Right lobe of liver (tissue), 6 donors: ENCODE results near the gene UTP15. TPM values are rescaled to one million over a fixed set of nuclear protein-coding genes. Genes with fewer than 3 reads are reported as not detected.

Source experiments
- ATAC-seq, 4 donors: fragments of 200-7000 bp; cut with Tn5 transposase; one replicate each; pipeline ENCODE4 v1.9.1; 2020; ENCODE audit warnings: mild to moderate bottlenecking in 4 of 4, moderate library complexity in 4 of 4
- DNase-seq, 3 donors: peaks; one replicate each; pipeline ENCODE4 v3.0.0-alpha.2; 2020
- H3K27ac ChIP-seq, 3 donors: fragments of 200-600 bp; one replicate each; pipeline ENCODE4 v1.8.0; 2022
- H3K27me3 ChIP-seq, 2 donors: fragments of 200-600 bp; one replicate each; pipeline ENCODE4 v1.8.0; 2022
- H3K36me3 ChIP-seq, 4 donors: fragments of 200-600 bp; sonication (generic) in 1 of 4; one replicate each; pipeline versions ENCODE4 v1.5.1 to v1.8.0; 2017 to 2022; ENCODE audit warnings: control low read depth in 1 of 4
- H3K4me1 ChIP-seq, 4 donors: fragments of 200-600 bp; sonication (generic) in 1 of 4; one replicate each; pipeline versions ENCODE4 v1.5.1 to v1.8.0; 2017 to 2022; ENCODE audit warnings: control low read depth in 1 of 4
- H3K4me3 ChIP-seq, 3 donors: fragments of 200-600 bp; one replicate each; pipeline ENCODE4 v1.8.0; 2022
- H3K9me3 ChIP-seq, 4 donors: fragments of 200-600 bp; sonication (generic) in 1 of 4; one replicate each; pipeline versions ENCODE4 v1.5.1 to v1.8.0; 2017 to 2022; ENCODE audit warnings: control low read depth in 1 of 4
- CTCF ChIP-seq, 4 donors: fragments of 200-600 bp in 3 of 4; fragments of 450-650 bp in 1 of 4; IDR thresholded peaks; one replicate each; pipeline versions ENCODE4 v1.5.1 to v1.8.0; 2016 to 2022; ENCODE audit warnings: antibody characterized with exemption in 4 of 4, mild to moderate bottlenecking in 2 of 4
- POLR2A ChIP-seq: fragments of 450-650 bp; IDR thresholded peaks from one replicate; pipeline ENCODE4 v1.6.1; 2017; ENCODE audit warnings: antibody characterized with exemption, mild to moderate bottlenecking
- WGBS: methylation state at CpG from one replicate; pipeline ENCODE4 v1.1.6; 2018; ENCODE audit warnings: low coverage, low lambda C conversion rate; ENCODE audit not compliant: insufficient coverage; ENCODE audit errors: missing lambda C conversion rate; 5-methylcytosine and 5-hydroxymethylcytosine counted together
- intact Hi-C, 2 donors: fragments of 100-400 bp; cut with DNase I; formaldehyde crosslinking; loops; one replicate each; pipeline versions ENCODE4 v1.11.2 to v1.14.1; 2022
- long read RNA-seq: library from polyadenylated mRNA; unstranded; transcript quantifications from one replicate; pipeline ENCODE4 v2.0.0, GENCODE V29; 2019
- total RNA-seq, 6 experiments: library from RNA; depleted of rRNA in 2 of 6; stranded (reverse); fragments of >200 nt in 2 of 6; fragmentation: NEBNext Ultra II Directional in 3 of 6; extraction: Animal tissue kit (Norgen Biotek cat#: 25700) in 3 of 6; gene quantifications; one replicate each; pipeline versions ENCODE4 v1.1.0 to v1.2.4, GENCODE V29; 2016 to 2023
- donor health status: DM: no; HTN: yes; CAD: no.
- donor health status: DM: no; HTN: no; CAD: no.
- donor health status: DM: no; HTN: no; CAD: no.
- donor health status: DM: no; HTN: yes; CAD: no.
- donor health status: DM: no; HTN: yes; CAD: no.

Gene UTP15
- 10 to 100 TPM in 3 of 6 experiments, 1 to 10 TPM in 3; 6.0 to 16.5 (median 10.6) TPM for total RNA-seq
- long read RNA-seq, partial matches to known transcripts: 0 of 2 reads
- long read RNA-seq, other reads (novel, unspliced or antisense): 0 of 2 reads

GRCh38 chr5:73565139-73565968 is at the start of gene UTP15, which contains the start of gene ANKRA2:
Gene UTP15, plus strand, starts transcription at chr5:73565743. Its CDS starts 1,602 bp downstream, at chr5:73567345.
Gene ANKRA2, minus strand, starts transcription at chr5:73565639. Its CDS starts 2,758 bp downstream, at chr5:73562881.
- peak within 1 kb of the TSS; percentile 74 to 91 (median 90) for H3K4me3 ChIP-seq
- WGBS: under 1% methylated on average over 52 of the region's 62 CpGs
- intact Hi-C loops: no loop called here

GRCh38 chr5:73519531-73520283 is 45.8 kb upstream of the UTP15 start:
- H3K27ac ChIP-seq: no peak overlapping the region

More at GRCh38 chr5:73565139-73565968, at the start of gene UTP15, which contains the start of gene ANKRA2:
- Histone ChIP-seq H3K9me3 (no peaks in the 10 kb centered on the region), H3K27ac (peak within 1 kb of the TSS; percentile 86 to 92 (median 91)), H3K36me3 (peaks cover 0 to 19% (median 9%) of the 10 kb centered on the region in 4 donors), H3K4me1 (peaks cover 0 to 25% (median 13%) of the 10 kb centered on the region in 4 donors), H3K27me3 (no peaks in the 10 kb centered on the region)
- ATAC-seq (peak; percentile 98 to 99 (median 98)), DNase-seq (peak; percentile 99)
- TF ChIP-seq POLR2A: peak; percentile 57
- no peak for TF ChIP-seq CTCF (IDR thresholded peaks at IDR 0.05)

GRCh38 chr5:73522989-73523388 is 42.6 kb upstream of the UTP15 start:
- no peak for TF ChIP-seq CTCF (IDR thresholded peaks at IDR 0.05)
- TF ChIP-seq POLR2A: no peak
- whole genome bisulfite sequencing: 77% methylated on average over 6 of the region's 7 CpGs
- intact Hi-C loops: no loop called here
- no peak overlapping the region for H3K27ac ChIP-seq
- DNase-seq (no peak), ATAC-seq (no peak)
- no peaks in the 10 kb centered on the region for H3K36me3 ChIP-seq
- no peak overlapping the region for H3K4me3 ChIP-seq
- H3K9me3 ChIP-seq: no peaks in the 10 kb centered on the region
- no peaks in the 10 kb centered on the region for H3K4me1 ChIP-seq
- H3K27me3 ChIP-seq: no peaks in the 10 kb centered on the region

More at GRCh38 chr5:73519531-73520283, 45.8 kb upstream of the UTP15 start:
- no peak overlapping the region for H3K4me3 ChIP-seq
- DNase-seq (peak in 1 of 3 donors; percentile 63), ATAC-seq (peak; percentile 99 to 100 (median 99))
- 8% methylated on average over 11 of the region's 16 CpGs for whole genome bisulfite sequencing
- no peaks in the 10 kb centered on the region for H3K36me3 ChIP-seq
- intact Hi-C loops: no loop called here
- H3K4me1 ChIP-seq: no peaks in the 10 kb centered on the region
- no peaks in the 10 kb centered on the region for H3K9me3 ChIP-seq
- peak; percentile 58 to 69 (median 66) for TF ChIP-seq CTCF (IDR thresholded peaks at IDR 0.05)
- TF ChIP-seq POLR2A: no peak
- H3K27me3 ChIP-seq: no peaks in the 10 kb centered on the region

- H3K4me1 ChIP-seq: no peaks in the 10 kb centered on the region
- no peak overlapping the region for H3K4me3 ChIP-seq
- no peaks in the 10 kb centered on the region for H3K9me3 ChIP-seq
- no peak for ATAC-seq
- H3K36me3 ChIP-seq: no peaks in the 10 kb centered on the region
- no peak overlapping the region for H3K27ac ChIP-seq
- WGBS: 69% methylated on average over 1 of the region's 1 CpG
- DNase-seq: no peak
- H3K27me3 ChIP-seq: no peaks in the 10 kb centered on the region
- intact Hi-C loops: no loop called here
- TF ChIP-seq POLR2A (no peak), CTCF (IDR thresholded peaks at IDR 0.05) (no peak)
Measured at GRCh38 chr5:73523861-73524260, 41.7 kb upstream of the UTP15 start.
